ENCODE measurements around the gene ACTRT3.
"Not testable (repeated sequence)": the region's sequence is repeated elsewhere in the genome, so short reads cannot be mapped to it uniquely, and the experiment has no call there.

ACTRT3 gene

DNA sequence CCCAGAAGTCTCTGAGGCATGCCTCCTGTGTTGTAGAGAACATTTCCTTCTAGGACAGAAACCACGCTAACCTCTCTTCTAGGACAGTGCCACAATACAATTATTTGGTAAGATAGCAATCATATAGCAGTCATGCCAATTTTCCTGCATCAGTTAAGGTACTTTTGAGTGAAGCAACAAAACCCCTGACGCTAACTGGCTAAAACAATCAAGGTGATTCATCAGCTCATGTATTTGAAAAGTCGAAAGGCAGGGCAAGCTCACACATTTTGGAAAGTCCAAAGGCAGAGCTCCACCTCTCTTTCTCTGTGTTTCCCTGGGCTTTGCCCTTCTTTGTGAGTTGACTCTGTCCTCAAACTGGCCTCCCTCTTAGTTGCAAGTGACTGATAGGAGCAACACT, 14.7 kb downstream of the ACTRT3 start:
- H3K27ac ChIP-seq (ENCODE audit: low read depth, low read length) = no peak overlapping the region
- H3K27me3 ChIP-seq (ENCODE audit: control insufficient read depth in 1 of 2, insufficient read depth in 2 of 2, low read length in 2 of 2) = no peaks in the 10 kb centered on the region
- no peaks in the 10 kb centered on the region for H3K9me3 ChIP-seq (ENCODE audit: control insufficient read depth in 1 of 2, low read length in 2 of 2)
- H3K9ac ChIP-seq (ENCODE audit: low read depth in 1 of 2, low read length in 2 of 2) = no peak overlapping the region
- H3K4me3 ChIP-seq (ENCODE audit: low read depth in 1 of 2, low read length in 2 of 2) = no peak overlapping the region
- H3K4me1 ChIP-seq (ENCODE audit: control insufficient read depth in 1 of 2, insufficient read depth in 2 of 2, low read length in 2 of 2) = peaks cover 0 to 38% of the 10 kb centered on the region in 2 donors
- no peaks in the 10 kb centered on the region for H3K36me3 ChIP-seq (ENCODE audit: control insufficient read depth in 1 of 2, insufficient read depth in 2 of 2, low read length in 2 of 2)

DNA sequence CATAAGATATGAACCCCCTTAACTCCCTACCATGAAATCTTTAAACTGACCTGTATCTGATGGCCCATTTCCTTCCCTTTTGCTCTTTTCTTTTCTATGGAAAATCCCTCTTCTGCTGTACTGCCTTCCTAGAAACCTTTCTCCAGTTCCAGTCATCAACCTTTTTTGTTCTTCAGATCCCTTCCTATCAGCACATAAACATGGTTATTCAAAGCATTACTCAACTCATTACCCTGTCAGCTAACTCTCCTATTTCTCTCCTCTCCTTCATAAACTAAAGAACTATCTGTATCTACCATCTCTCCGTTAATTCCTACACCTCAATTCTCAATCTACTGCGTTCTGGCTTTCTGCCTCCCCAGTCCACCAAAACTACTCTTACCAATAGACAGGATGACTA, 17.5 kb downstream of the ACTRT3 start:
- Histone ChIP-seq H3K27me3 (ENCODE audit: control insufficient read depth in 1 of 2, insufficient read depth in 2 of 2, low read length in 2 of 2) (peaks cover 0 to 8% of the 10 kb centered on the region in 2 donors), H3K4me3 (ENCODE audit: low read depth in 1 of 2, low read length in 2 of 2) (no peak overlapping the region), H3K4me1 (ENCODE audit: control insufficient read depth in 1 of 2, insufficient read depth in 2 of 2, low read length in 2 of 2) (peaks cover 0 to 24% of the 10 kb centered on the region in 2 donors), H3K9me3 (ENCODE audit: control insufficient read depth in 1 of 2, low read length in 2 of 2) (no peaks in the 10 kb centered on the region), H3K36me3 (ENCODE audit: control insufficient read depth in 1 of 2, insufficient read depth in 2 of 2, low read length in 2 of 2) (no peaks in the 10 kb centered on the region), H3K27ac (ENCODE audit: low read depth, low read length) (no peak overlapping the region), H3K9ac (ENCODE audit: low read depth in 1 of 2, low read length in 2 of 2) (no peak overlapping the region)

DNA sequence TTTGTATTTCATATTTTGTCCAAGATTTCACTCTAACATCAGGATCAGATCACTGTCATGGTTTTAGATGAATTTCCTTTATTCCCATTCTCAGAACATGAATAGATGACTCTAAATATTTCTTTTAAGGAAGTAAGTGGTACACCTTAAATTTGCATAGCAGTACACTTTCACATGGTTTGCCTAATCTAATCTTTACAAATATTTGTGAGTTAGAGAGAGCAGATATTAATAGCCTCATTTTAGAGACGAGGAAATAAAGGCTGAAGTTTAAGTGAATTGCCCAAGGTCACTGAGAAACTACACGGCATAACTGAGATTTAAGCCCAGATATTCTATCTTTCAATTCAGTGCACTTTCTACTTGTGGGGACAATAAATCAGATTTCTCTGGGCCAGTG, 18.7 kb downstream of the ACTRT3 start:
- Histone ChIP-seq H3K4me1 (ENCODE audit: control insufficient read depth in 1 of 2, insufficient read depth in 2 of 2, low read length in 2 of 2) (peaks cover 0 to 24% of the 10 kb centered on the region in 2 donors), H3K27me3 (ENCODE audit: control insufficient read depth in 1 of 2, insufficient read depth in 2 of 2, low read length in 2 of 2) (peaks cover 0 to 10% of the 10 kb centered on the region in 2 donors), H3K36me3 (ENCODE audit: control insufficient read depth in 1 of 2, insufficient read depth in 2 of 2, low read length in 2 of 2) (no peaks in the 10 kb centered on the region), H3K4me3 (ENCODE audit: low read depth in 1 of 2, low read length in 2 of 2) (no peak overlapping the region), H3K27ac (ENCODE audit: low read depth, low read length) (no peak overlapping the region), H3K9me3 (ENCODE audit: control insufficient read depth in 1 of 2, low read length in 2 of 2) (no peaks in the 10 kb centered on the region), H3K9ac (ENCODE audit: low read depth in 1 of 2, low read length in 2 of 2) (no peak overlapping the region)

DNA sequence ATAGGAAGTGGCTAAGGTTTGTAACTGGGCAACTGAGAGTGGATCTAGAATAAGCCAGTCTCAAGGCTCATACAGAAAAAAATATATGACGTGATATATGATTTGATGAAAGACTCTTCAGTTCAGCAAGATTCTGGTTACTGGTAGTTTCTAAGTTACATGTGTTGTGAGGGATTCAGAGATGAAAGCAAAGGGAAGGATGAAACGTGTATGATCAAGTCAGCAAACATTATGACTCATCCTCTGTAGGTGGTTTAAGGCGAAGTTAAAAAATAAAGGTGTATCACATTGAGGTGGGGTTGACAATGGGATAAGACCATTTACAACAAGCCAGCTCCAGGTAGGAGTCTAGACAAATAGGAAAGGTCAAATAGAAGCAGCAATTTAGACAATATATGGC, 20.7 kb downstream of the ACTRT3 start:
- Histone ChIP-seq H3K27ac (ENCODE audit: low read depth, low read length) (no peak overlapping the region), H3K9ac (ENCODE audit: low read depth in 1 of 2, low read length in 2 of 2) (no peak overlapping the region), H3K4me3 (ENCODE audit: low read depth in 1 of 2, low read length in 2 of 2) (no peak overlapping the region), H3K9me3 (ENCODE audit: control insufficient read depth in 1 of 2, low read length in 2 of 2) (no peaks in the 10 kb centered on the region), H3K36me3 (ENCODE audit: control insufficient read depth in 1 of 2, insufficient read depth in 2 of 2, low read length in 2 of 2) (no peaks in the 10 kb centered on the region), H3K4me1 (ENCODE audit: control insufficient read depth in 1 of 2, insufficient read depth in 2 of 2, low read length in 2 of 2) (peaks cover 0 to 15% of the 10 kb centered on the region in 2 donors), H3K27me3 (ENCODE audit: control insufficient read depth in 1 of 2, insufficient read depth in 2 of 2, low read length in 2 of 2) (peaks cover 0 to 10% of the 10 kb centered on the region in 2 donors)

DNA sequence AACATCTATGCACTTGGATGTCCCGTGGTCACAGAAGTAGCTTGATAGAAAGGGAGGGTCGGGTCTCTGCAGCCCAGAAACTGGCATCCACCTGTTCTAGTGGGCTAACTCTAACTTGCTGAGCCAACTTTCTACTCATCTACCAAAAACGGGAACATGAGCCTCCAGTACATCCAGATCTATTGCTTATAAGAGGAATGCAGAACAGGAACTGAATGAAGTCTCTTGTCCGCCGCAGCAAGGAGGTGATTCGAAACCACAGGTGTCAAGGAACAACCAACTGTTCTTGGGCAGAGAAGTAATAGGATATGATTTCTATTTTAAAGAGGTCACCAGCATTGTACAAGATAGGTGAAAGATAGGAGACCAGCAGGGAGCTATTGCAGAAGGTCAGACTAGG, 22.4 kb downstream of the ACTRT3 start:
- H3K27ac ChIP-seq (ENCODE audit: low read depth, low read length) = no peak overlapping the region
- no peak overlapping the region for H3K9ac ChIP-seq (ENCODE audit: low read depth in 1 of 2, low read length in 2 of 2)
- H3K27me3 ChIP-seq (ENCODE audit: control insufficient read depth in 1 of 2, insufficient read depth in 2 of 2, low read length in 2 of 2) = peaks cover 0 to 10% of the 10 kb centered on the region in 2 donors
- H3K36me3 ChIP-seq (ENCODE audit: control insufficient read depth in 1 of 2, insufficient read depth in 2 of 2, low read length in 2 of 2) = no peaks in the 10 kb centered on the region
- peaks cover 0 to 15% of the 10 kb centered on the region in 2 donors for H3K4me1 ChIP-seq (ENCODE audit: control insufficient read depth in 1 of 2, insufficient read depth in 2 of 2, low read length in 2 of 2)
- H3K9me3 ChIP-seq (ENCODE audit: control insufficient read depth in 1 of 2, low read length in 2 of 2) = no peaks in the 10 kb centered on the region
- no peak overlapping the region for H3K4me3 ChIP-seq (ENCODE audit: low read depth in 1 of 2, low read length in 2 of 2)

DNA sequence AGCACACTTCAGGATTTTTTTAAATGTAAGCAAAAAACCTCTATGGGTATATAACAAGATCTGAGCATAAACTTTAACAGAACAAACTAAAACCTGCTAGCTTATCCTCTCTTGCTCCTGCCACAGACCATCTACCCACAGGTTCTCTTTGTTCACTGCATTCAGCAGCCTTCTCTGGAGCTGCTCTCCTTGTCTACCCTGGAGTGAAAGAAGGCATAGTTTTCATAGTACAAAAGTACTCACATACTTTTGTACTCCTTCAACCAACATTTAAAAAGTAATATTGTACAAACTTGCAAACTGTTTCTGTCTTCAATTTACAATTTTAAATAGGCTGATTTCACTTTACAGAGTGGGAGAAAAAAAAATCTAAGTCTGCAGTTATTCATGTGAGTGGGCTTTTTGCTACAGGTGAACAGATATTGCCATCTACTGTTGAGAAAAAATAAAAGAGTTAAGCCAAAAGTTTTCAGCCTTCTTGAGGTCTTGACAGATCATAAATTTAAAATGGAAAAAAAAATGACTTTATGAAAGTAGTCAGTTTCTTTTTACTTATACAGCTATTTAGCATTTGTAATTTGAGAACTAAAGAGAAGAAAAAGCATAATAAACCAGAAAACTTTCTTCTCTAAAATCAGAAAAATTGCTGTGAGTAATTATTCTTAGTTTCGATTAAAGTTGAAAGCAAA, 24.9 kb downstream of the ACTRT3 start:
- Histone ChIP-seq H3K4me1 (ENCODE audit: control insufficient read depth in 1 of 2, insufficient read depth in 2 of 2, low read length in 2 of 2) (peaks cover 0 to 6% of the 10 kb centered on the region in 2 donors), H3K4me3 (ENCODE audit: low read depth in 1 of 2, low read length in 2 of 2) (no peak overlapping the region), H3K9ac (ENCODE audit: low read depth in 1 of 2, low read length in 2 of 2) (no peak overlapping the region), H3K27me3 (ENCODE audit: control insufficient read depth in 1 of 2, insufficient read depth in 2 of 2, low read length in 2 of 2) (peaks cover 0 to 10% of the 10 kb centered on the region in 2 donors), H3K36me3 (ENCODE audit: control insufficient read depth in 1 of 2, insufficient read depth in 2 of 2, low read length in 2 of 2) (no peaks in the 10 kb centered on the region), H3K9me3 (ENCODE audit: control insufficient read depth in 1 of 2, low read length in 2 of 2) (no peaks in the 10 kb centered on the region), H3K27ac (ENCODE audit: low read depth, low read length) (no peak overlapping the region)

DNA sequence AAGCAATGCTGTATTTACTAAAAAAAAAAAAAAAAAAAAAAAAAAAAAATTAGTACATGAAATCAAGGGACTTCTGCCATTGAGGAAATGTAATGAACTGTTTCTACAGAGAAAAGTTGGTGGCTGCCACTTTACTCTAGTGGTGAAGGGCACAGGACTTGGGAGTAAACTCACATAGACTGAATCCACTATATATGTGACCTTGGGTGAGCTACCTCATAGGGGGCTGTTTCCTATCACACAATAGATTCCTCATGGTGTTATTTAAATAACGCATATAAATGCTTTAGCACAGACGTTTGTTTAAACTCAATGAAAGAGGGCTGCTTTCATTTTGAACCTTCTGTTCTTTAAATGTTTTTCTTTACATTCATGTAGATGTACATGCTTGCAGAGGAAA, 30.3 kb downstream of the ACTRT3 start:
- no peak overlapping the region for H3K27ac ChIP-seq (ENCODE audit: low read depth, low read length)
- H3K36me3 ChIP-seq (ENCODE audit: control insufficient read depth in 1 of 2, insufficient read depth in 2 of 2, low read length in 2 of 2) = no peaks in the 10 kb centered on the region
- no peak overlapping the region for H3K9ac ChIP-seq (ENCODE audit: low read depth in 1 of 2, low read length in 2 of 2)
- H3K4me1 ChIP-seq (ENCODE audit: control insufficient read depth in 1 of 2, insufficient read depth in 2 of 2, low read length in 2 of 2) = no peaks in the 10 kb centered on the region
- H3K4me3 ChIP-seq (ENCODE audit: low read depth in 1 of 2, low read length in 2 of 2) = no peak overlapping the region
- H3K27me3 ChIP-seq (ENCODE audit: control insufficient read depth in 1 of 2, insufficient read depth in 2 of 2, low read length in 2 of 2) = no peaks in the 10 kb centered on the region
- H3K9me3 ChIP-seq (ENCODE audit: control insufficient read depth in 1 of 2, low read length in 2 of 2) = peaks cover 3 to 6% of the 10 kb centered on the region in 2 donors

DNA sequence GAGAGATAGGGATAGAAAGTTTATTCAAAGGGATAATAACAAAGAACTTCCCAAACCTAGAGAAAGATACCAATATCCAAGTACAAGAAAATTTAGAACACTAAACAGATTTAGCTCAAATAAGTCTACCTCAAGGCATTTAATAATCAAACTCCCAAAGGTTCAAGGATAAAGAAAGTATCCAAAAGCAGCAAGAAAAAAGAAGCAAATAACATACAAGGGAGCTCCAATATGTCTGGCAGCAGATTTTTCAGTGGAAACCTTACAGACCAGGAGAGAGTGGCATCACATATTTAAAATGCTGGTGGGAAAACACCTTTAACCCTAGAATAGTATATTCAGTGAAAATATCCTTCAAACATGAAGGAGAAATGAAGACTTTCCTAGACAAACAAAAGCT, 37.5 kb downstream of the ACTRT3 start:
- H3K9ac ChIP-seq (ENCODE audit: low read depth in 1 of 2, low read length in 2 of 2); H3K27me3 ChIP-seq (ENCODE audit: control insufficient read depth in 1 of 2, insufficient read depth in 2 of 2, low read length in 2 of 2); H3K36me3 ChIP-seq (ENCODE audit: control insufficient read depth in 1 of 2, insufficient read depth in 2 of 2, low read length in 2 of 2); H3K4me3 ChIP-seq (ENCODE audit: low read depth in 1 of 2, low read length in 2 of 2); H3K4me1 ChIP-seq (ENCODE audit: control insufficient read depth in 1 of 2, insufficient read depth in 2 of 2, low read length in 2 of 2); H3K27ac ChIP-seq (ENCODE audit: low read depth, low read length): not testable (repeated sequence)
- H3K9me3 ChIP-seq (ENCODE audit: control insufficient read depth in 1 of 2, low read length in 2 of 2) = peaks cover 5 to 11% of the 10 kb centered on the region in 2 donors

DNA sequence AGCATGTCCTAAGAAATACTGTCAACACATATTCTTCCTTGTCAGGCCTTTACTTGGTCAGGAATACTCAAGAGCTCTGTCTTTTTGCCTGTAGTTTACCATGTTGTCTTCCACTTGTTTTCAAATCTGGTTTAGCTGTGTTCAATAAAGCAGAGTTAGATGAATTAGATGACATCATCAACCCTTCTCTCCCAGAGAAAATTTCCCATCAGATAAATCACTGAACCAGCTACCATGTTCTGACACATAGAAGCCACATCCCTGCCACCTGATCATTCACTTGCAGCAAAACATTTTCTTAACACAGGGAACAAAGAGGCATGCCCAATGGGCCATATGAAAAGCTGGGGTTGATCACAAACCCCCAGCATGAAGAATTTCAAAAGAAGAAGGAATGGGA, 46.6 kb downstream of the ACTRT3 start:
- H3K36me3 ChIP-seq (ENCODE audit: control insufficient read depth in 1 of 2, insufficient read depth in 2 of 2, low read length in 2 of 2) = no peaks in the 10 kb centered on the region
- H3K4me3 ChIP-seq (ENCODE audit: low read depth in 1 of 2, low read length in 2 of 2) = no peak overlapping the region
- no peaks in the 10 kb centered on the region for H3K4me1 ChIP-seq (ENCODE audit: control insufficient read depth in 1 of 2, insufficient read depth in 2 of 2, low read length in 2 of 2)
- no peak overlapping the region for H3K27ac ChIP-seq (ENCODE audit: low read depth, low read length)
- H3K9me3 ChIP-seq (ENCODE audit: control insufficient read depth in 1 of 2, low read length in 2 of 2) = no peaks in the 10 kb centered on the region
- H3K9ac ChIP-seq (ENCODE audit: low read depth in 1 of 2, low read length in 2 of 2) = no peak overlapping the region
- H3K27me3 ChIP-seq (ENCODE audit: control insufficient read depth in 1 of 2, insufficient read depth in 2 of 2, low read length in 2 of 2) = no peaks in the 10 kb centered on the region

DNA sequence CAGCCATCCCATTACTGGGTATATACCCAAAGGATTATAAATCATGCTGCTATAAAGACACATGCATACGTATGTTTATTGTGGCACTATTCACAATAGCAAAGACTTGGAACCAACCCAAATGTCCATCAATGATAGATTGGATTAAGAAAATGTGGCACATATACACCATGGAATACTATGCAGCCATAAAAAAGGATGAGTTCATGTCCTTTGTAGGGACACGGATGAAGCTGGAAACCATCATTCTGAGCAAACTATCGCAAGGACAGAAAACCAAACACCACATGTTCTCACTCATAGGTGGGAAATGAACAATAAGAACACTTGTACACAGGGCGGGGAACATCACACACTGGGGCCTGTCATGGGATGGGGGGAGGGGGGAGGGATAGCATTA, 50.9 kb downstream of the ACTRT3 start:
- H3K27me3 ChIP-seq (ENCODE audit: control insufficient read depth in 1 of 2, insufficient read depth in 2 of 2, low read length in 2 of 2); H3K4me3 ChIP-seq (ENCODE audit: low read depth in 1 of 2, low read length in 2 of 2); H3K36me3 ChIP-seq (ENCODE audit: control insufficient read depth in 1 of 2, insufficient read depth in 2 of 2, low read length in 2 of 2); H3K9me3 ChIP-seq (ENCODE audit: control insufficient read depth in 1 of 2, low read length in 2 of 2); H3K27ac ChIP-seq (ENCODE audit: low read depth, low read length); H3K4me1 ChIP-seq (ENCODE audit: control insufficient read depth in 1 of 2, insufficient read depth in 2 of 2, low read length in 2 of 2); H3K9ac ChIP-seq (ENCODE audit: low read depth in 1 of 2, low read length in 2 of 2): not testable (repeated sequence)

All from duodenal mucosa (tissue), 2 donors.